Transverse colon (tissue), 4 donors: ENCODE measurements around the gene AGAP1. TPM values are rescaled to one million over a fixed set of nuclear protein-coding genes. Genes with fewer than 3 reads are reported as not detected.

ENCODE experiments used
- DNase-seq: peaks from one replicate; pipeline ENCODE4 v3.0.0-alpha.2; 2019
- H3K27ac ChIP-seq, 4 donors: fragments of 200-600 bp; sonication (generic); 2 replicates each; pipeline ENCODE4 v1.5.1; 2016 to 2018; ENCODE audit warnings: inconsistent platforms in 4 of 4
- H3K27me3 ChIP-seq: fragments of 200-600 bp; sonication (generic); 2 replicates; pipeline ENCODE4 v1.5.1; 2017; ENCODE audit warnings: inconsistent platforms
- H3K36me3 ChIP-seq, 4 donors: fragments of 200-600 bp; sonication (generic); 2 replicates each; pipeline ENCODE4 v1.5.1; 2017 to 2019; ENCODE audit warnings: inconsistent platforms in 4 of 4
- H3K4me1 ChIP-seq, 4 donors: fragments of 200-600 bp; sonication (generic); 2 replicates each; pipeline ENCODE4 v1.5.1; 2017 to 2020; ENCODE audit warnings: inconsistent platforms in 4 of 4
- H3K4me3 ChIP-seq, 4 donors: fragments of 200-600 bp; sonication (generic); 1 replicate in 1 of 4; 2 replicates in 3 of 4; pipeline versions ENCODE4 v1.5.1 to v1.6.1; 2017 to 2019; ENCODE audit warnings: inconsistent platforms in 4 of 4
- H3K9me3 ChIP-seq, 2 donors: fragments of 200-600 bp; sonication (generic); 2 replicates each; pipeline ENCODE4 v1.5.1; 2017 to 2019; ENCODE audit warnings: inconsistent platforms in 2 of 2
- EP300 ChIP-seq: sonication (generic); formaldehyde crosslinking; IDR thresholded peaks from one replicate; pipeline ENCODE4 v1.6.1; 2017; ENCODE audit warnings: antibody characterized with exemption, low read depth
- POLR2A ChIP-seq: fragments of 450-650 bp; IDR thresholded peaks from one replicate; pipeline ENCODE4 v1.6.1; 2016; ENCODE audit warnings: antibody characterized with exemption, mild to moderate bottlenecking, moderate library complexity
- POLR2AphosphoS5 ChIP-seq, 3 donors: sonication (generic); formaldehyde crosslinking; IDR thresholded peaks; one replicate each; pipeline ENCODE4 v1.6.1; 2016; ENCODE audit warnings: antibody characterized with exemption in 3 of 3
- WGBS, 2 donors: methylation state at CpG; one replicate each; pipeline ENCODE4 v1.1.5; 2018; ENCODE audit warnings: low coverage in 1 of 2; 5-methylcytosine and 5-hydroxymethylcytosine counted together
- in situ Hi-C, 4 donors: fragments of 200-750 bp; cut with MboI; loops; one replicate each; pipeline versions ENCODE4 v1.15.0 to v1.15.1; 2017; ENCODE audit warnings: low sequenced_read_pairs in 3 of 4, low pct_ligation_motif_present in 1 of 4, low pct_unique_long_range_greater_than_20kb in 1 of 4
- intact Hi-C: fragments of 100-400 bp; cut with DNase I; formaldehyde crosslinking; loops from one replicate; pipeline ENCODE4 v1.15.1; 2023; ENCODE audit warnings: low total_unique reads
- total RNA-seq, 4 donors: library from RNA; depleted of rRNA; stranded (reverse); fragments of >200 nt; gene quantifications; one replicate each; pipeline ENCODE4 v1.1.0, GENCODE V29; 2016
- TF ChIP-seq, protein P1 (sequence below), 5 experiments: fragments of 200-600 bp in 3 of 5; fragments of 450-650 bp in 2 of 5; sonication (generic) in 3 of 5; IDR thresholded peaks; 1 replicate in 2 of 5; 2 replicates in 3 of 5; pipeline ENCODE4 v1.5.1; 2016 to 2017; ENCODE audit warnings: antibody characterized with exemption in 5 of 5, inconsistent platforms in 3 of 5, mild to moderate bottlenecking in 2 of 5, moderate library complexity in 1 of 5

The AGAP1 gene
- total RNA-seq, 4 donors from 2014 or later, result 56.1 to 96.9 (median 71.2) TPM

DNA sequence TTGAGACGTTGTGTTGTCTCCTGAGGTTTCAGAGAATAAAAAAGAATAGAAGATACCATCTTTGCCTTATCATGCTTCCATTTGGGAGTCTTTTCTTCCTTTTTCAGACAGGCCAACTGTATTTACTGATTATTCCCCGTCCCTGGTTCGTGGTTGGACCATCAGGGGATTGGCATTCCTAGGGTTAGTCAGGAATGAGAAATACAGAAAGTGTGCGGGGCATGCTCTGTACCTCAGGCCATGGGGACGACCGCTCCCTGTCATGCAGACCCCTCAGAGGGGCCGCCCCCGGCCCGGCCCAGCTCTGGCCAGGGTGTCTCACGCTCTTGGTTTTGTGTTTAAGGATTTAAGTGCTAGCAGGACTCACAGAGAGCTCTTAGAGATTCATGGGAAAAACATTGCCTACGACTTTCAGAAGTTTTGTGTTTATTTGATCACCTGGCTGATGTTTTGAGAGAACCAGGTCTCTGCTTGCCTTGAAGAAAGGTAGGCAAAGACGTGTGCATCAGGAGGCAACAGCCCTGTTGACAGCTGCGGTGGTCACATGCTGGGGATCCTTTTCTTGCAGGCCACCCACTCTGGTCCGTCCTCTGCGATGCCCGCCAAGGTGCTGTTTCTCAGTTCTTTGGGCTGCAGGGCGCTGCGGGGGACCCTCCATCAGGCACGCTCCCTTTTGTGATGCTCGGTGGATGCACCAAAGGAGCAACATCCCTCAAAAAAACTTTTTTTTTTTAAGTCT is 317.8 kb downstream of the AGAP1 start:
- Histone ChIP-seq H3K27ac (no peak overlapping the region), H3K36me3 (peaks cover 0 to 8% (median 3%) of the 10 kb centered on the region in 4 donors), H3K9me3 (no peaks in the 10 kb centered on the region), H3K27me3 (no peaks in the 10 kb centered on the region), H3K4me1 (peaks cover 0 to under 1% (median 0%) of the 10 kb centered on the region in 4 donors), H3K4me3 (no peak overlapping the region)
- intact Hi-C loops (no loop called here), in situ Hi-C loops (no loop called here)
- WGBS, 2 donors, result 88 to 96% methylated on average over 2 to 20 of the region's 20 CpGs
- no peak for DNase-seq
- TF ChIP-seq, protein P1, sequence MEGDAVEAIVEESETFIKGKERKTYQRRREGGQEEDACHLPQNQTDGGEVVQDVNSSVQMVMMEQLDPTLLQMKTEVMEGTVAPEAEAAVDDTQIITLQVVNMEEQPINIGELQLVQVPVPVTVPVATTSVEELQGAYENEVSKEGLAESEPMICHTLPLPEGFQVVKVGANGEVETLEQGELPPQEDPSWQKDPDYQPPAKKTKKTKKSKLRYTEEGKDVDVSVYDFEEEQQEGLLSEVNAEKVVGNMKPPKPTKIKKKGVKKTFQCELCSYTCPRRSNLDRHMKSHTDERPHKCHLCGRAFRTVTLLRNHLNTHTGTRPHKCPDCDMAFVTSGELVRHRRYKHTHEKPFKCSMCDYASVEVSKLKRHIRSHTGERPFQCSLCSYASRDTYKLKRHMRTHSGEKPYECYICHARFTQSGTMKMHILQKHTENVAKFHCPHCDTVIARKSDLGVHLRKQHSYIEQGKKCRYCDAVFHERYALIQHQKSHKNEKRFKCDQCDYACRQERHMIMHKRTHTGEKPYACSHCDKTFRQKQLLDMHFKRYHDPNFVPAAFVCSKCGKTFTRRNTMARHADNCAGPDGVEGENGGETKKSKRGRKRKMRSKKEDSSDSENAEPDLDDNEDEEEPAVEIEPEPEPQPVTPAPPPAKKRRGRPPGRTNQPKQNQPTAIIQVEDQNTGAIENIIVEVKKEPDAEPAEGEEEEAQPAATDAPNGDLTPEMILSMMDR (IDR thresholded peaks at IDR 0.05), result no peak
- TF ChIP-seq POLR2AphosphoS5 (IDR thresholded peaks at IDR 0.05), result no peak

DNA sequence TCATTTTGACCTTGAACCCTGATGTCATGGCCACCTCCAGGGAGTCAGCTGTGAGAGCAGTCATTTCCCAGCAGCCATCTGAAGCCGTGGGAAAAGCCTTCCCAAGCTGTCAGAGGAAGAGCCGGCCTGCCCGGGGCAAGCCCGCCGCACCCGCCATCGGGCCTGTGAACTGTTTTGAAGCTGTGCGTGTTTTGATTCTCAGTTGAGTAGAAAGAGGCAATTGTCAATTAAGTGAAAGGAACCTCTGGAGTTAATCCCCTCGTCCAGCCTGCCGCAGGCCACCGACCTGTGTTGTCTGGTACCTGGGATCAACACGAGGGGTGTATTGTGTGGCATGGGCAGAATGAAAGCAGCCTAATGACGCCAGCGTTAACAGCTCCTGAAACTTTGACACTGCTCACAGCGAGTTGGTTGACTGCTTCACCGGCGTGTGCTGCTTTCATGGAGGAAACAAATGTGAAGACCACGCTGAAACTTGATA is 318.4 kb downstream of the AGAP1 start:
- Histone ChIP-seq H3K4me1 (peaks cover 0 to 6% (median 0%) of the 10 kb centered on the region in 4 donors), H3K4me3 (no peak overlapping the region), H3K27me3 (no peaks in the 10 kb centered on the region), H3K9me3 (no peaks in the 10 kb centered on the region), H3K27ac (no peak overlapping the region), H3K36me3 (peaks cover 0 to 8% (median 0%) of the 10 kb centered on the region in 4 donors)
- TF ChIP-seq, protein P1 (IDR thresholded peaks at IDR 0.05), result no peak
- TF ChIP-seq POLR2A, result no peak
- no peak for TF ChIP-seq POLR2AphosphoS5 (IDR thresholded peaks at IDR 0.05)
- TF ChIP-seq EP300, result no peak
- WGBS, 2 donors, result 90% methylated on average over 18 of the region's 18 CpGs; no CpG with 5 or more reads in 1 of the 2 donors
- in situ Hi-C loops, result no loop called here
- intact Hi-C loops, result no loop called here
- no peak for DNase-seq

GRCh38 chr2:235813398-235813797 is 319.6 kb downstream of the AGAP1 start:
- H3K36me3 ChIP-seq, result peaks cover 0 to 8% (median 0%) of the 10 kb centered on the region in 4 donors
- no peak overlapping the region for H3K27ac ChIP-seq
- WGBS, 2 donors, result 88% methylated on average over 9 of the region's 12 CpGs; no CpG with 5 or more reads in 1 of the 2 donors
- in situ Hi-C loops, result no loop called here
- no peak for DNase-seq
- H3K4me1 ChIP-seq, result peaks cover 0 to 9% (median 2%) of the 10 kb centered on the region in 4 donors
- no peak overlapping the region for H3K4me3 ChIP-seq
- H3K9me3 ChIP-seq, result no peaks in the 10 kb centered on the region
- no peaks in the 10 kb centered on the region for H3K27me3 ChIP-seq
- intact Hi-C loops, result no loop called here
- TF ChIP-seq, protein P1 (IDR thresholded peaks at IDR 0.05), result no peak
- TF ChIP-seq EP300 (no peak), POLR2A (no peak), POLR2AphosphoS5 (IDR thresholded peaks at IDR 0.05) (no peak)

GRCh38 chr2:235820571-235820970 is 326.7 kb downstream of the AGAP1 start:
- WGBS, 2 donors, result 76 to 81% methylated on average over 2 of the region's 2 CpGs
- in situ Hi-C loops, result no loop called here

More at GRCh38 chr2:235820571-235820970, 326.7 kb downstream of the AGAP1 start:
- no peak overlapping the region for H3K4me3 ChIP-seq
- H3K27ac ChIP-seq, result no peak overlapping the region
- H3K9me3 ChIP-seq, result no peaks in the 10 kb centered on the region
- H3K36me3 ChIP-seq, result no peaks in the 10 kb centered on the region
- TF ChIP-seq EP300, result no peak
- TF ChIP-seq, protein P1 (IDR thresholded peaks at IDR 0.05), result no peak
- TF ChIP-seq POLR2AphosphoS5 (IDR thresholded peaks at IDR 0.05), result no peak
- no peak for TF ChIP-seq POLR2A
- DNase-seq, result no peak
- peaks cover 0 to 9% (median 2%) of the 10 kb centered on the region in 4 donors for H3K4me1 ChIP-seq
- intact Hi-C loops, result no loop called here
- no peaks in the 10 kb centered on the region for H3K27me3 ChIP-seq
